Neuronal stem cell (in vitro differentiated cells): ENCODE data around the gene BTBD2.

Experiments used
- DNase-seq: peaks from one replicate; pipeline ENCODE4 v3.0.0-alpha.2; 2013; ENCODE audit warnings: low spot score
- H2AFZ ChIP-seq: one replicate; pipeline ENCODE4 v1.6.1; 2013; ENCODE audit warnings: mild to moderate bottlenecking, low read length, inconsistent platforms
- H2AK5ac ChIP-seq: 2 replicates; pipeline ENCODE4 v1.6.1; 2013; ENCODE audit warnings: low read depth, mild to moderate bottlenecking, inconsistent platforms, low read length, moderate library complexity, mixed read lengths
- H2BK120ac ChIP-seq: 2 replicates; pipeline ENCODE4 v1.6.1; 2013; ENCODE audit warnings: low read depth, mild to moderate bottlenecking, inconsistent platforms, low read length, moderate library complexity, mixed read lengths
- H2BK12ac ChIP-seq: one replicate; pipeline ENCODE4 v1.6.1; 2013; ENCODE audit warnings: low read length, inconsistent platforms
- H2BK15ac ChIP-seq: 2 replicates; pipeline ENCODE4 v1.6.1; 2013; ENCODE audit warnings: mild to moderate bottlenecking, low read length, inconsistent platforms, mixed read lengths
- H2BK5ac ChIP-seq: one replicate; pipeline ENCODE4 v1.6.1; 2013; ENCODE audit warnings: inconsistent platforms, mild to moderate bottlenecking, low read length, moderate library complexity
- H3K14ac ChIP-seq: one replicate; pipeline ENCODE4 v1.6.1; 2013; ENCODE audit warnings: low read length, inconsistent platforms
- H3K18ac ChIP-seq: 2 replicates; pipeline ENCODE4 v1.6.1; 2013; ENCODE audit warnings: low read length, inconsistent platforms
- H3K23ac ChIP-seq: 2 replicates; pipeline ENCODE4 v1.6.1; 2013; ENCODE audit warnings: low read depth, mild to moderate bottlenecking, mixed read lengths, low read length, inconsistent platforms; ENCODE audit not compliant: poor library complexity
- H3K27ac ChIP-seq: replicated peaks from 3 replicates; pipeline ENCODE4 v1.5.1; 2013; ENCODE audit warnings: low read length, inconsistent platforms
- H3K27me3 ChIP-seq, 3 experiments: 2 replicates each; pipeline ENCODE4 v1.6.1; 2013; ENCODE audit warnings: low read length in 3 of 3, mild to moderate bottlenecking in 2 of 3, inconsistent platforms in 1 of 3, low read depth in 1 of 3, mixed read lengths in 1 of 3, moderate library complexity in 1 of 3; ENCODE audit not compliant: control insufficient read depth in 3 of 3, insufficient read depth in 3 of 3
- H3K36me3 ChIP-seq, 2 donors: replicated peaks in 1 of 2; 2 replicates each; pipeline ENCODE4 v1.6.1; 2013; ENCODE audit warnings: low read length in 2 of 2; ENCODE audit not compliant: control insufficient read depth in 2 of 2, insufficient read depth in 2 of 2
- H3K4ac ChIP-seq: 2 replicates; pipeline ENCODE4 v1.6.1; 2013; ENCODE audit warnings: inconsistent platforms, mild to moderate bottlenecking, low read length, moderate library complexity
- H3K4me1 ChIP-seq, 2 donors: 1 replicate in 1 of 2; 2 replicates in 1 of 2; pipeline ENCODE4 v1.6.1; 2013; ENCODE audit warnings: low read length in 2 of 2, low read depth in 1 of 2; ENCODE audit not compliant: control insufficient read depth in 2 of 2, insufficient read depth in 1 of 2
- H3K4me2 ChIP-seq: one replicate; pipeline ENCODE4 v1.6.1; 2013; ENCODE audit warnings: mild to moderate bottlenecking, low read length, inconsistent platforms; ENCODE audit not compliant: insufficient read depth, poor library complexity, severe bottlenecking
- H3K4me3 ChIP-seq, 2 donors: 2 replicates each; pipeline ENCODE4 v1.5.1; 2013; ENCODE audit warnings: low read length in 2 of 2, mild to moderate bottlenecking in 2 of 2, inconsistent platforms in 1 of 2, moderate library complexity in 1 of 2
- H3K79me1 ChIP-seq: one replicate; pipeline ENCODE4 v1.6.1; 2013; ENCODE audit warnings: low read depth, mild to moderate bottlenecking, inconsistent platforms, low read length, moderate library complexity
- H3K9ac ChIP-seq: one replicate; pipeline ENCODE4 v1.6.1; 2013; ENCODE audit warnings: mild to moderate bottlenecking, low read depth, low read length, inconsistent platforms; ENCODE audit not compliant: poor library complexity
- H3K9me3 ChIP-seq, 2 donors: replicated peaks in 1 of 2; 2 replicates each; pipeline versions ENCODE3 to v1.6.1; 2013; ENCODE audit warnings: low read length in 2 of 2, mild to moderate bottlenecking in 2 of 2, inconsistent platforms in 1 of 2, low read depth in 1 of 2, mixed read lengths in 1 of 2, moderate library complexity in 1 of 2; ENCODE audit not compliant: control insufficient read depth in 2 of 2, insufficient read depth in 1 of 2
- H4K8ac ChIP-seq: one replicate; pipeline ENCODE4 v1.6.1; 2013; ENCODE audit warnings: low read depth, mild to moderate bottlenecking, inconsistent platforms, low read length, moderate library complexity
- H4K91ac ChIP-seq: one replicate; pipeline ENCODE4 v1.6.1; 2013; ENCODE audit warnings: low read length, low read depth, mild to moderate bottlenecking, inconsistent platforms; ENCODE audit not compliant: poor library complexity
- WGBS, 2 donors: extraction: QIAGEN DNeasy Blood & Tissue Kit; methylation state at CpG; one replicate each; pipeline ENCODE4 v1.1.7; 2013; ENCODE audit warnings: missing lambda C conversion rate in 2 of 2, mixed read lengths in 1 of 2; ENCODE audit not compliant: insufficient read length in 2 of 2, insufficient replicate concordance in 1 of 2; ENCODE audit errors: extremely low coverage in 2 of 2; 5-methylcytosine and 5-hydroxymethylcytosine counted together

The BTBD2 gene

GRCh38 chr19:2014731-2015607, 545 bp downstream of the BTBD2 start:
- peak overlapping the region; percentile 97 for H3K18ac ChIP-seq
- peak overlapping the region; percentile 78 for H2BK15ac ChIP-seq
- H3K23ac ChIP-seq: peak overlapping the region; percentile 60
- H3K4me3 ChIP-seq: peak overlapping the region; percentile 91 to 98
- WGBS, 2 donors: no CpG with 5 or more reads among the region's 74 CpGs
- H3K4ac ChIP-seq: peak overlapping the region; percentile 98
- peak overlapping the region; percentile 56 for H3K27ac ChIP-seq
- H2BK120ac ChIP-seq: peak overlapping the region; percentile 31
- peak overlapping the region; percentile 100 for H3K14ac ChIP-seq
- H3K79me1 ChIP-seq: peaks cover 32% of the 10 kb centered on the region
- H4K8ac ChIP-seq: peak overlapping the region; percentile 19
- no peaks in the 10 kb centered on the region for H3K9me3 ChIP-seq
- H3K4me2 ChIP-seq: peak overlapping the region; percentile 77
- H2AK5ac ChIP-seq: peak overlapping the region; percentile 100
- H3K9ac ChIP-seq: peak overlapping the region; percentile 99
- H2AFZ ChIP-seq: peak overlapping the region; percentile 68
- no peak overlapping the region for H4K91ac ChIP-seq
- peak overlapping the region; percentile 66 for H2BK5ac ChIP-seq
- peak overlapping the region; percentile 94 for H2BK12ac ChIP-seq
- peaks cover 3 to 19% of the 10 kb centered on the region in 2 donors for H3K36me3 ChIP-seq
- H3K4me1 ChIP-seq: peaks cover 3 to 15% of the 10 kb centered on the region in 2 donors
- no peaks in the 10 kb centered on the region for H3K27me3 ChIP-seq
- DNase-seq: peak; percentile 35

- no peak for DNase-seq
- Histone ChIP-seq H2AFZ (no peak overlapping the region), H3K4me3 (peak overlapping the region in 1 of 2 donors; percentile 91), H3K27me3 (no peaks in the 10 kb centered on the region), H3K14ac (no peak overlapping the region), H3K27ac (no peak overlapping the region), H3K9ac (peak overlapping the region; percentile 60), H4K8ac (no peak overlapping the region), H3K4ac (no peak overlapping the region), H3K23ac (no peak overlapping the region), H2AK5ac (peak overlapping the region; percentile 100), H3K4me1 (peaks cover 3 to 15% of the 10 kb centered on the region in 2 donors), H2BK5ac (no peak overlapping the region), H2BK12ac (no peak overlapping the region), H3K18ac (no peak overlapping the region), H3K9me3 (no peaks in the 10 kb centered on the region), H2BK120ac (peak overlapping the region; percentile 31), H3K4me2 (peak overlapping the region; percentile 18), H4K91ac (no peak overlapping the region), H3K36me3 (peaks cover 3 to 19% of the 10 kb centered on the region in 2 donors), H3K79me1 (peaks cover 32% of the 10 kb centered on the region), H2BK15ac (no peak overlapping the region)
- no CpG with 5 or more reads among the region's 5 CpGs for WGBS, 2 donors
These were observed 1.4 kb downstream of the BTBD2 start for GRCh38 chr19:2014131-2014571.

GRCh38 chr19:2013683-2013961, 1.9 kb downstream of the BTBD2 start:
- Histone ChIP-seq H3K23ac (no peak overlapping the region), H4K91ac (no peak overlapping the region), H2BK5ac (no peak overlapping the region), H2BK12ac (no peak overlapping the region), H2AFZ (no peak overlapping the region), H3K4me3 (peak overlapping the region in 1 of 2 donors; percentile 91), H2BK15ac (no peak overlapping the region), H3K4me2 (peak overlapping the region; percentile 14), H3K27me3 (no peaks in the 10 kb centered on the region), H2BK120ac (peak overlapping the region; percentile 91), H3K9me3 (no peaks in the 10 kb centered on the region), H3K4me1 (peaks cover 3 to 15% of the 10 kb centered on the region in 2 donors), H4K8ac (no peak overlapping the region), H3K27ac (no peak overlapping the region), H3K14ac (peak overlapping the region; percentile 56), H3K36me3 (peaks cover 3 to 23% of the 10 kb centered on the region in 2 donors), H3K9ac (peak overlapping the region; percentile 60), H3K18ac (peak overlapping the region; percentile 3), H2AK5ac (peak overlapping the region; percentile 100), H3K79me1 (peaks cover 32% of the 10 kb centered on the region), H3K4ac (no peak overlapping the region)
- no peak for DNase-seq
- no CpG with 5 or more reads among the region's 6 CpGs for WGBS, 2 donors

GRCh38 chr19:2012941-2013682, 2.4 kb downstream of the BTBD2 start:
- H2BK15ac ChIP-seq: no peak overlapping the region
- peak overlapping the region; percentile 73 for H3K23ac ChIP-seq
- H3K9ac ChIP-seq: no peak overlapping the region
- H2BK120ac ChIP-seq: peak overlapping the region; percentile 91
- no peak overlapping the region for H4K91ac ChIP-seq
- no peak overlapping the region for H3K27ac ChIP-seq
- no peak overlapping the region for H4K8ac ChIP-seq
- H2BK5ac ChIP-seq: peak overlapping the region; percentile 82
- peak overlapping the region; percentile 33 for H3K4me2 ChIP-seq
- peaks cover 3 to 24% of the 10 kb centered on the region in 2 donors for H3K36me3 ChIP-seq
- no peaks in the 10 kb centered on the region for H3K27me3 ChIP-seq
- peaks cover 3 to 15% of the 10 kb centered on the region in 2 donors for H3K4me1 ChIP-seq
- H3K4ac ChIP-seq: no peak overlapping the region
- H2AFZ ChIP-seq: no peak overlapping the region
- DNase-seq: no peak
- H3K14ac ChIP-seq: peak overlapping the region; percentile 8
- WGBS, 2 donors: no CpG with 5 or more reads among the region's 21 CpGs
- no peak overlapping the region for H3K4me3 ChIP-seq
- no peaks in the 10 kb centered on the region for H3K9me3 ChIP-seq
- peaks cover 32% of the 10 kb centered on the region for H3K79me1 ChIP-seq
- H2BK12ac ChIP-seq: peak overlapping the region; percentile 58
- H3K18ac ChIP-seq: peak overlapping the region; percentile 3
- peak overlapping the region; percentile 100 for H2AK5ac ChIP-seq
